Measurements from ENCODE around the gene CENPP.
"Not testable (repeated sequence)": the region's sequence is repeated elsewhere in the genome, so short reads cannot be mapped to it uniquely, and the experiment has no call there.

The CENPP gene

DNA sequence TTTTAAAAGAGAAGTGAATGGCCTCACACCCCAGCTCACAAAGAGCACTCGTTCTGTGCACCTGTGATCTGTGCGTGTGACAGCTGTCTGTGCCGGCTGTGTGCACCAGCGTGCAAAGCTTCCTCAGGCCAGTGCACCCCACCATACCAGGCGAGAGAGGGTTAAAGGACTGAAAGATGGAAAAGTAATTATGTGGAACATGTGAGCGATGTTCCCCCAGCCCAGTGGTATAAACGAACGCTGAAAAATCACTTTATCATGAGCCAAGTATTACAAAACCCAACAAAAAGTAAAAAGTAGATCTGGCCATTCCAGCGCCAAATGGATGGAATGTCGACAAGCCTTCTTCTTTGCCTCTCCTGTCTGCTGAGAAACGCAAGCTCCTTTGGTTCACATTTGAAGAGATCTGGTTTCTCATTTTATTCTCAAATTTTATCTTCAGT is 290.5 kb downstream of the CENPP start:
- DNase-seq (ENCODE audit: low read depth), result peak; percentile 12

GRCh38 chr9:92616655-92617111 is 290.9 kb downstream of the CENPP start:
- peak; percentile 17 for DNase-seq (ENCODE audit: low read depth)

DNA sequence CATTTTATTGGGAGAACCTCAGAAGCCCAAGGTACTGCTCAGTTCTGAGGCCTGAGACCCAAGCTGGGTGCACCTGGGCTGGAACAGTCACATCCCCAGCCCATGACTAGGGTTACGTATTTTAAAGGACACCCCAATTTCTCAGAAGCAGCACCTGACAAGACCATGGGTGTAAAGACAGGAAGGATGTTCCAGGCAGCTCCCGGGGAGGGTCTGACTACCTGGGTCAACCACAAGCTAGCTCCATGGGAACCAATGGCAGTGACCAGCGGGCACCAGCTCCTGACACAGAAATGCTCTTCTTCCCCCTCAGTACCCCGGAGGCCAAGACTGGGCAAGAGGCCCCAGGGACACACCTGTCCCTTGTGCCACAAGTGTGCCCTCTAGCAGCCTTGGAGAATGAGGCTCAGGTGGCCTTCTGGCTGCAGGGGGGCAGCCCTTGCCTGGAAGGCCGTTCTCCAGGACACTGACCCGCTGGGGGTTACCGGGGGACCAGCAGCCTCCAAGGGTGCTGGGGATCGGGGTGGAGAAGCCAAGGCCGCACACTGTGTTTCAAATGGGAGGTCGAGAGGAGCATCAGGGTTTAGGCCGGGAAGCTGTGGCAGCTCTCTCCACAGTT is 291.6 kb downstream of the CENPP start:
- no peak for DNase-seq (ENCODE audit: low read depth)

GRCh38 chr9:92617951-92618510 is 292.3 kb downstream of the CENPP start:
- DNase-seq (ENCODE audit: low read depth), result no peak

DNA sequence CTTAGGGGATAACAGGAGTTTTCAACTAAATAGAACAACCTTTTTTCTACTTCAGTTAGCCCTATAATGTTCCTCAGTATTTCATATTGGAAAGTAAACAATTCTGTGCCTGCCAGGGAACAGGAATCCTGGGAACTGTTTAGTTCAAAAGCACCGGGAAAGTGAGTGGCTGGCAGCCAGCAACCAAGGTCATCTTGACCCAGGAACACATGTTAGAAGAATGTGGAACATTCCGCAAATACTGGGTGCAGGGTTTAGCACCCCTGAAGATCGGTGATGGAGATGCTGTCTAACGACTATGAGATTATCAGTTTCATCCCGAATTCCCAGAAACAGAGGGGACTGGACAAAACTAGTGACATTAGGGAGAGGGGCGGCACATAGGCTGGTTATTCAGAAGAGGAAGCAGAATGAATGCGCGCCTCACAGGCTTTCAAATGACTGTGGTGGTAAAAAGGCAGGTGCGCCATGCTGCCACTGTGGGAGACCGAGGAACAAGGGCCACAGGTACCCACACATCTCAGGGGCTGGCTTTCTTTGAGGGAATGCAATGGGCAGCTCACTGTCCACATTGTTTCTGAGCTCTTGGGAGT is 293.0 kb downstream of the CENPP start:
- DNase-seq (ENCODE audit: low read depth), result peak; percentile 47

DNA sequence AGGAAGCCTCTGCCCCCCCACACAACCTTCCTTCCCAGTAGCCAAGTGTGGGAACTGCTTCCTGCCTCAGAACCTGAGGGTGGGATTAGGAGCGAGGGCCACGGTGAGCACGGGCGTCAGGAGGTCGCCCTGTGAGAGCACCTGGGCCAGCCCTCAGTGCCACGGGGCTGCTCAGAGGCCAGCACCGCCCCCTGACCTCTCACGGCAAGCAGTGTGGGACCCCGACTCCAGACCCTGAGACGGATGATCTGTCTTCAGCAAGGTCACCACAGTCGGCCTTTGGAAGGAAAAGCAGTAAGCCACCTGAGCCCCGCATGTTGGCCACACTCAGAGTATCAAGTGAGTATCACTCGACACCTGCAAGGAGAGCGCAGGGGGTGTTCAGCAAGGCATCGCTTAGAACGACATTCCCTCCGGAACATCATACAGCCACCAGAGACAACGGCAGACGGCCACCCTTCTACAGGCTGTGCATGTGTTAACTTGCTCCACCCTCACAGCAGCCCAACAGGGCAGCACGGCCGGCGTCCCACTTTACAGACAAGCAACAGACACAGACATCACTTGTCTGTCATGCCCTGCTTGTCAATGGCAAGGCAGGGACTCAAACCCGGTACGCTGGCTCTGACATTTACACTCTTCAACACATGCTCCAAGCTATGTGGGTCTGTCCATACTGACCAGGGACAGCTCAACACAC is 294.0 kb downstream of the CENPP start:
- no peak for DNase-seq (ENCODE audit: low read depth)

DNA sequence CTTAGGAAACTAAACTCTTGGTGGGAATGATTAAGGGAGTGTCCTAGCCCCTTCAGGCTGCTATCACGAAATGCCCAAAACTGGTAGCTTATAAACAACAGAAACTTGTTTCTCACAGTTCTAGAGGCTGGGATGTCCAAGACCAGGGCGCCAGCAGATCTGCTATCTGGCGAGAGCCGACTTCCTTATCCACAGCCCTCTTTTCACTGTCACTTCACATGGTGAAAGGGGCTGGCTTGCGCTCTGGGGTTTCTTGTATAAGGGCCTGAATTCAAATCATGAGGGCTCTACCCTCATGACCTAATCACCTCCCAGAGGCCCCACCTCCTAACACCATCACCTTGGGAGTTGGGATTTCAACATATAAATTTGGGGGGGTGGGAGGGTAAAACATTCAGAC is 295.1 kb downstream of the CENPP start:
- no peak for DNase-seq (ENCODE audit: low read depth)

GRCh38 chr9:92623936-92624335 is 298.2 kb downstream of the CENPP start:
- not testable (repeated sequence) for DNase-seq (ENCODE audit: low read depth)

DNA sequence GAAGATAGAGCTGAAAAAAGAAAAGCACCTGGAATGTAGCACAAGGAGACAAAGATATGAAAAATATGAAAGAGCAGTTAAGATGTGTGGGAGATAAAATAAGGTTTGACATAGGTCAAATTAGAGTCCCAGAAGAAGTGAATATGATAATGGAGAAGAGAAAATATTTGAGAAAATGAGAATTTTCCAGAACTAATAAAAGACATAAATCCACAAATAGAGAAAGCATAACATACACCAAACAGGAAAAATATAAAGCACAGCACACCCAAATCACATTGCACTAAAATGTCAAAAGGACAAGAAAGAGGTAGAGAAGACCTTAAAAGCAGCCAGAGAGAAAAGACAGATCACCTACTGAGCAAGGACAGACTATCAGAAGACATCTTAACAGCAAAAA is 300.7 kb downstream of the CENPP start:
- no peak for DNase-seq (ENCODE audit: low read depth)

DNA sequence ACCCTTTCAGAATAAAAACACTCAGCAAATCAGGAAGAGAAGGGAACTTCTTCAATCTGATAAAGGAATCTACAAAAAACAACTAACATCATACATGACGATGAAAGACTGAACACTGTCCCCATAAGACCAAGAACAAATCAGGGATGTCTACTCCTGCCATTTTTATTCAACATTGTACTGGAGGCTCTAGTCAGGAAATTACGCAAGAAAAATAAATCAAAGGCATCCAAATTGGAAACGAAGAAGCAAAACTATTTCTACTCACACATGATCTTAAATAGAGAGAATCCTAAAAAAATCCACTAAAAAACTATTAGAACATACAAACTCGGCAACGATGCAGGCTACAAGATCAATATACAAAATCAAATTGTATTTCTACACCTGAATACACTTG is 301.9 kb downstream of the CENPP start:
- no peak for DNase-seq (ENCODE audit: low read depth)

DNA sequence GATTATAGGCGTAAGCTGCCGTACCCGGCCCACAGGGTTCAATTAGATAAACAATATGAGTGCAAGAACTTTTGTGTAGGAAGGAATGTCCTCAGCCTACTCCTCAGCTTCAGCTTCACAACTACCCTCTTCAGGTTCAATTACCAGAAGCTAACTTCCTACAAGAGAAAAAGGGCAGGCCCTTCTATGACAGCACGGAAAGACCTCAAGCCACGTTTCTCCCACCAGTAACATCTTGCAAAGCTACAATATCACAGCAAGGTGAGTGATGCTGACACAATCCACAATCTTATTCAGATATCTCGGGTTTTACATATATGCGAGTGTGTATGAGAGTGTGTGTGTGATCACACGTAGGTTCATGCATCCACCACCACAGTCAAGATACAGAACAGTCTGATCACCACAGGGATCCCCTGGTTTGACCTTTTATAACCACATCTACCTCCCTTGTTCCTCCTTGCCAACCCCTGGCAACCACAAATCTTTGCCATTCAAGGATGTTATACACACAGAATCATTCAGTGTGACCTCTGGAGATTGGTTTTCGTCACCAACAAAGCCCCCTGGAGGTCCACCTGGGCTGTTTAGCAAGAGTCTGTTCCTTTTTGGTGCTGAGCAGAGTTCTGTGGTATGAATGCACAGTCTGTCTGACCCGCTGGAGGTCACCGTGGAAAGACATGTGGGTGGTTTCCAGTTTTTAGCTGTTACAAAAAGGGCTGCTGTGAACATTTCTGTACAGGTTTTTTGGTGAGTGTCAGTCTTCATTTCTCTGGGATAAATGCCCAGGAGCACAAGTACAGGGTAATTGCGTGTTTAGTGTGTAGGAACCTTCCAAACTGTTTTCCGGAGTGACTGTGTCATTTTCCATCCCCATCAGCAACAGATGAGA is 305.9 kb downstream of the CENPP start:
- no peak for DNase-seq (ENCODE audit: low read depth)

DNA sequence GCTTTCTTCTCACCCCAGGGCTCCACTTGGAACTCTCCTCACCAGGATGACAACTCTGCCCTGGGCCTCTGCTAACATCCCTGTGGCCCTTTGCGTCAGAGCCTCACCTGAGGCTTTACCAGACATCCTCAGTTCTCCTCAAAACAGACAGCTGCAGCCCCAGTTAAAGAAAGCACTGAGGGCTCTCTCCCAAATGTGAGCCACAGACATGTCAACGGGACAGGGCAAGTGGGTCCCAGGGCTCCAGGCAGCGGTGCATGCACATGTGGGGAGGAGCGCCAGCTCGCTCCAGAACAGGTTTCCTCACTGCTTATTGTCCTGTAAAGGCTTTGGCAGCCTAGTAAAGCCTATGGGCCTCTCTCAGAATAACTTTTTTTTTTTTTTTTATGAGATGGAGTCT is 306.9 kb downstream of the CENPP start:
- no peak for DNase-seq (ENCODE audit: low read depth)

- no peak for DNase-seq (ENCODE audit: low read depth)
Observed at GRCh38 chr9:92633614-92634278, 308.0 kb downstream of the CENPP start.

- peak; percentile 62 for DNase-seq (ENCODE audit: low read depth)
Observed at GRCh38 chr9:92634712-92635605, 309.2 kb downstream of the CENPP start.

- DNase-seq (ENCODE audit: low read depth), result no peak
Observed at GRCh38 chr9:92635760-92636159, 310.0 kb downstream of the CENPP start.

DNA sequence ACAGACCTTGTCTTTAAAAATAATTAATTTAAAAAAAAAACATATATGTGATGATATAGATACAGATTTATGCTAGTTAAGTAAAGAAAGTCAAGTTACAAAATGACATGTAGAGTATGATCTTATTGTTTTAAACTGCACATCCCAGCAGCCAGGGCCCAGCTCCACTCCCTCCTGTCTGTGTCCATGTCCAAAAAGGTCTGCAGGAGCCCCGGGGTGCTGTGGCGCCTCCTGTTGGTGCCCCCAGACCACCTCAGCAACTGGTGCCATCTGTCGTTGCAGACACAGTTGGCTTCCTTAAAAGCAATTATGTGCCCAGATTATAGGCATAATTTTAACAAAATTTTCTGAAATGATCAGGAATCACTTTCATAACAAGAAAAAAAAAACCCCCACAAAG is 310.9 kb downstream of the CENPP start:
- DNase-seq (ENCODE audit: low read depth), result no peak

- DNase-seq (ENCODE audit: low read depth), result no peak
Observed at GRCh38 chr9:92637326-92637725, 311.6 kb downstream of the CENPP start.

DNA sequence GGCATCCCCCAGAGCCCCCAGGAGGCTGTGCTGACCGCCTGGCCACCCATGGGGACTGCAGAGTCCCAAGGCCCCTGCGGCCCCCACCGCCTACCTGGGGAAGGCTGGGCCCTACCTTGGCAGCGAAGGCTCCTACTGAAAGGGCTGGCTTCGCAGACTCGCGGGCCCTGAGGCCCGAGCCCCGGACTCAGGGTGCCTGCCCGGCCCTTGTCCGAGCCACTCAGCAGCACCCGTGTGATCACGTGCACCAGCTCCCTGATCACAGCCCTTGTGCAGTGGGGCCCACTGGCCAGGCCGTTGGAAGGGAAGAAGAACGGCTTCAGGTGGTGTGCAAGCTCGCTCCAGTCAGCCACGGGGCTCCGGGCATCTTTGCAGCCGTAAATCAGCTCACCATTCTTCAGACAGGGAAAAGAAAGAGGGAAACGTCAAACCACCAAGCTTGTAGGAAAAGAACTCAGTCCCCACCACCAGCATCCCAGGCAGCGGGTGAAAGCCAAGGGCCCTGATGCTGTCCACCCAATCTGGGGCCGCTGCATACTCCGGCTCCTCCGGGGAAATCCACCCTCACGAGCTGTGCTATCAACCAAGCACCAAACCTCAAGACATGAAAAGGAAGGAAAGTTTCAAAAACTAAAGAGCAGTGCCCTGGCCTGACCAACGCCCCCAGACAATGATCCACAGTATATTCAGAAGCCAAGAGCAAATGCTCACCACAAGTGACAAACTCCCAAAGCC is 312.3 kb downstream of the CENPP start:
- no peak for DNase-seq (ENCODE audit: low read depth)

DNA sequence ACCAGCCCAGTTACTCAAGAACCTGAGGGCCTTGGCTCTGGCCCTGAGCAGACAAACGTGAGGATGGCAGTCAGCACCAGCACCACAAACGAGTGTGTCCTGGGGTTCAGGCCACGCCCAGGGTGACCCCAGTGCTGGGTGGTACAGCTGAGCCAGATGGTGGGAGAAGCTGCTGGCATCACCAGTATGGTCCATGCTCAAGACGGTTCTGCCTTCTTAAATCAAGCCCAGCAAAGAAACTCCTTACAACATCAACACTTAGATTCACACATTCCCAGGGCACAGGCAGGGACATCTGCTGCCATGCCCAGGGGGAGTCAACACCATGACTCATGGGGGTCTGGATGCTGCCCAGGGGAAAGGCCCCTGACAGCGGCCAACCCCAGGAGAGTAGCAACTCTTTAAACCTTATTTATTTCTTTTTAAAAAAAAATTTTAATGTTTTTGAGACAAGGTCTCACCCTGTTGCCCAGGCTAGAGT is 312.9 kb downstream of the CENPP start:
- DNase-seq (ENCODE audit: low read depth), result no peak

GRCh38 chr9:92639124-92639523 is 313.4 kb downstream of the CENPP start:
- no peak for DNase-seq (ENCODE audit: low read depth)
